ENCODE data around the gene AFF1. TPM values are rescaled to one million over a fixed set of nuclear protein-coding genes. Genes with fewer than 3 reads are reported as not detected.
A peak's percentile ranks its signal among the peaks of the same experiment; 100 is the strongest.

AFF1 gene
- total RNA-seq, 1 experiment from 2014 or later = 93.4 TPM

- no peak for TF ChIP-seq USF2 (CRISPR knock-in tag; IDR thresholded peaks at IDR 0.05)
These were observed 25.1 kb upstream of the AFF1 start (continued) for GRCh38 chr4:86909546-86910295.

DNA sequence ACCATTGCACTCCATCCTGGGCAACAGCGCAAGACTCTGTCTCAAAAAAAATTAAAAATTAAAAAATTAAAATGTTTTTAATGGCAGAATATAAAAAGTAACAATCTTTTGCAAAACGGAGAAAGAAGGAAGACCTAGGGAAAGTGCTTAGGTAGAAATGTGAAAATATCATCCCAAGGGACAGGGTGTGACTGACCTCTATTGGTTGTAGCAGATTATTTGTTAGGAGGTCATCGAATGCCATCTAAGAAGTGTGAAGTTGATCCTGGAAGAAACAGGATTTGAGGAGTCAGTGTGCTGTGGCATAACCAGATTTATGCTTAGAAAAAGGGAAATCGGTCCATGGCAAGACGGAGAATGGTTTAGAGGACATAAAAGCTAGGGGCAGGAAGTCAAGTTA lies 24.4 kb upstream of the AFF1 start:
- ChIA-PET POLR2A (no interaction called here), CTCF (interaction anchor here (0.7 to 0.9 kb wide), 2 partner anchors 28 to 185 kb away, joined by 3 read pairs; no protein-coding TSS in a partner anchor)
- TF ChIP-seq KAT7 (CRISPR knock-in tag; IDR thresholded peaks at IDR 0.05; ENCODE audit: borderline replicate concordance) (no peak), PRRX2 (CRISPR knock-in tag; IDR thresholded peaks at IDR 0.05) (no peak), ZNF396 (CRISPR knock-in tag; IDR thresholded peaks at IDR 0.05; ENCODE audit: borderline replicate concordance) (no peak), SOX15 (CRISPR knock-in tag; IDR thresholded peaks at IDR 0.05) (no peak), ZNF263 (CRISPR knock-in tag; IDR thresholded peaks at IDR 0.05; ENCODE audit: low read depth) (no peak), GTF2I (CRISPR knock-in tag; conservative IDR thresholded peaks at IDR 0.05) (no peak), ZNF671 (CRISPR knock-in tag; IDR thresholded peaks at IDR 0.05) (no peak), NR1H2 (CRISPR knock-in tag; IDR thresholded peaks at IDR 0.05) (no peak), TEAD1 (CRISPR knock-in tag; IDR thresholded peaks at IDR 0.05) (no peak), TP53 (CRISPR knock-in tag; IDR thresholded peaks at IDR 0.05) (no peak), RORB (CRISPR knock-in tag; IDR thresholded peaks at IDR 0.05) (no peak), SMAD3 (CRISPR knock-in tag; IDR thresholded peaks at IDR 0.05; ENCODE audit: borderline replicate concordance) (no peak), ZNF317 (CRISPR knock-in tag; IDR thresholded peaks at IDR 0.05; ENCODE audit: borderline replicate concordance, low read depth) (no peak), CREB1 (CRISPR knock-in tag; IDR thresholded peaks at IDR 0.05) (no peak), ETV6 (CRISPR knock-in tag; IDR thresholded peaks at IDR 0.05) (no peak), FOXK1 (CRISPR knock-in tag; IDR thresholded peaks at IDR 0.05) (no peak)
- TF ChIP-seq, protein P1, sequence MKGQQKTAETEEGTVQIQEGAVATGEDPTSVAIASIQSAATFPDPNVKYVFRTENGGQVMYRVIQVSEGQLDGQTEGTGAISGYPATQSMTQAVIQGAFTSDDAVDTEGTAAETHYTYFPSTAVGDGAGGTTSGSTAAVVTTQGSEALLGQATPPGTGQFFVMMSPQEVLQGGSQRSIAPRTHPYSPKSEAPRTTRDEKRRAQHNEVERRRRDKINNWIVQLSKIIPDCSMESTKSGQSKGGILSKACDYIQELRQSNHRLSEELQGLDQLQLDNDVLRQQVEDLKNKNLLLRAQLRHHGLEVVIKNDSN (CRISPR knock-in tag; IDR thresholded peaks at IDR 0.05) = no peak
- TF ChIP-seq, protein P2, sequence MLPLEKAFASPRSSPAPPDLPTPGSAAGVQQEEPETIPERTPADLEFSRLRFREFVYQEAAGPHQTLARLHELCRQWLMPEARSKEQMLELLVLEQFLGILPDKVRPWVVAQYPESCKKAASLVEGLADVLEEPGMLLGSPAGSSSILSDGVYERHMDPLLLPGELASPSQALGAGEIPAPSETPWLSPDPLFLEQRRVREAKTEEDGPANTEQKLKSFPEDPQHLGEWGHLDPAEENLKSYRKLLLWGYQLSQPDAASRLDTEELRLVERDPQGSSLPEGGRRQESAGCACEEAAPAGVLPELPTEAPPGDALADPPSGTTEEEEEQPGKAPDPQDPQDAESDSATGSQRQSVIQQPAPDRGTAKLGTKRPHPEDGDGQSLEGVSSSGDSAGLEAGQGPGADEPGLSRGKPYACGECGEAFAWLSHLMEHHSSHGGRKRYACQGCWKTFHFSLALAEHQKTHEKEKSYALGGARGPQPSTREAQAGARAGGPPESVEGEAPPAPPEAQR (CRISPR knock-in tag; IDR thresholded peaks at IDR 0.05) = no peak
- Mint-ChIP-seq H3K4me3 (no peak overlapping the region), H3K4me1 (peaks cover 12% of the 10 kb centered on the region), H3K27ac (no peak overlapping the region), H3K36me3 (no peaks in the 10 kb centered on the region), H3K27me3 (ENCODE audit: low read depth) (no peaks in the 10 kb centered on the region), H3K9me3 (no peaks in the 10 kb centered on the region)
- ATAC-seq = peak; percentile 34; the same call in 1 of the 2 replicates
- DNase-seq (ENCODE audit: low spot score) = no peak

DNA sequence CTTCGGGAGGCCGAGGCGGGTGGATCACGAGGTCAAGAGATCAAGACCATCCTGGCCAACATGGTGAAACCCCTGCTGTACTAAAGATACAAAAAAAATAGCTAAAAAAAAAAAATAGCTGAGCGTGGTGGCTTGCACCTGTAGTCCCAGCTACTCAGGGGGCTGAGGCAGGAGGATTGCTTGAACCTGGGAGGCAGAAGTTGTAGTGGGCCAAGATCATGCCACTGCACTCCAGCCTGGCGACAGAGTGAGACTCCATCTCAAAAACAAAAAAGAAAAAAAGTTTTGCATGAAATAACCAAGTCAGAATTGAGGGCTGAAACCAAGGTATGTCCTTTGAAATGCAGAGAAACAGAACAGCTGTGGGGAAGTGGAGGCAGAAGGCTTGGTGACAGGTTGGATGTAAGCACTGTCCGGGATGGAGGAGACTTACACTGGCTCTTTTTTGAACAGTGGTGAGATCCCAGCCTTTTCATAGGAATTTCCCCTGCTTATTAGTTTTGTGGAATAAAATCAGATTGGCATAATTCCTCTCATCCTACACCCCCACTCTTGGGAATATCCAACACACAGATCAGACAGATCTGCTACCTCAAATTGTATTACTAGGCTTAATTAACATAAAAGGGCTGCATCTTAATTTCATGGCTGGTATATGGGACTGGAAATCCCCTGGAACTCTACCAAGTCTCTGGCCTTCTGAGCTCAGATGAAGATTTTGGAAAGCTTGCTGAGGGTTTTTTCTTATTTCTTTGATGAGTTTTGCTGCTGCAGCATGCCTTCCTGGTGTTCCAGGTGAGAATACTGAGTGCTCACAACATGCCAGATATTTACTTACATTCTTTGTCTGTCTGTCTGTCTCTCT lies 23.8 kb upstream of the AFF1 start:
- DNase-seq (ENCODE audit: low spot score) (no peak), ATAC-seq (no peak)
- ChIA-PET POLR2A (no interaction called here), CTCF (interaction anchor here (1.3 kb wide), 1 partner anchor 12 kb away, joined by 8 read pairs; no protein-coding TSS in a partner anchor)
- no peak overlapping the region for H3K4me3 Mint-ChIP-seq
- peaks cover 12% of the 10 kb centered on the region for H3K4me1 Mint-ChIP-seq
- H3K9me3 Mint-ChIP-seq = no peaks in the 10 kb centered on the region
- H3K27me3 Mint-ChIP-seq (ENCODE audit: low read depth) = no peaks in the 10 kb centered on the region
- H3K27ac Mint-ChIP-seq = no peak overlapping the region
- H3K36me3 Mint-ChIP-seq = no peaks in the 10 kb centered on the region
- TF ChIP-seq FOXK1 (CRISPR knock-in tag; IDR thresholded peaks at IDR 0.05) = no peak
- TF ChIP-seq RELA (CRISPR knock-in tag; IDR thresholded peaks at IDR 0.05; ENCODE audit: borderline replicate concordance) = no peak
- no peak for TF ChIP-seq STAT6 (CRISPR knock-in tag; conservative IDR thresholded peaks at IDR 0.05; ENCODE audit: low read depth)
- TF ChIP-seq, protein P3, sequence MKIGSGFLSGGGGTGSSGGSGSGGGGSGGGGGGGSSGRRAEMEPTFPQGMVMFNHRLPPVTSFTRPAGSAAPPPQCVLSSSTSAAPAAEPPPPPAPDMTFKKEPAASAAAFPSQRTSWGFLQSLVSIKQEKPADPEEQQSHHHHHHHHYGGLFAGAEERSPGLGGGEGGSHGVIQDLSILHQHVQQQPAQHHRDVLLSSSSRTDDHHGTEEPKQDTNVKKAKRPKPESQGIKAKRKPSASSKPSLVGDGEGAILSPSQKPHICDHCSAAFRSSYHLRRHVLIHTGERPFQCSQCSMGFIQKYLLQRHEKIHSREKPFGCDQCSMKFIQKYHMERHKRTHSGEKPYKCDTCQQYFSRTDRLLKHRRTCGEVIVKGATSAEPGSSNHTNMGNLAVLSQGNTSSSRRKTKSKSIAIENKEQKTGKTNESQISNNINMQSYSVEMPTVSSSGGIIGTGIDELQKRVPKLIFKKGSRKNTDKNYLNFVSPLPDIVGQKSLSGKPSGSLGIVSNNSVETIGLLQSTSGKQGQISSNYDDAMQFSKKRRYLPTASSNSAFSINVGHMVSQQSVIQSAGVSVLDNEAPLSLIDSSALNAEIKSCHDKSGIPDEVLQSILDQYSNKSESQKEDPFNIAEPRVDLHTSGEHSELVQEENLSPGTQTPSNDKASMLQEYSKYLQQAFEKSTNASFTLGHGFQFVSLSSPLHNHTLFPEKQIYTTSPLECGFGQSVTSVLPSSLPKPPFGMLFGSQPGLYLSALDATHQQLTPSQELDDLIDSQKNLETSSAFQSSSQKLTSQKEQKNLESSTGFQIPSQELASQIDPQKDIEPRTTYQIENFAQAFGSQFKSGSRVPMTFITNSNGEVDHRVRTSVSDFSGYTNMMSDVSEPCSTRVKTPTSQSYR (CRISPR knock-in tag; IDR thresholded peaks at IDR 0.05) = no peak
- TF ChIP-seq GRHL2 (CRISPR knock-in tag; IDR thresholded peaks at IDR 0.05; ENCODE audit: insufficient replicate concordance, severe bottlenecking) = no peak
- TF ChIP-seq ZNF416 (CRISPR knock-in tag; IDR thresholded peaks at IDR 0.05) = no peak
- TF ChIP-seq EMX1 (CRISPR knock-in tag; IDR thresholded peaks at IDR 0.05) = no peak
- TF ChIP-seq PRRX2 (CRISPR knock-in tag; IDR thresholded peaks at IDR 0.05) = no peak

Data from WTC11 (cell line).